HG03095 (cell line): ENCODE results near the gene APC2.
"Not testable (repeated sequence)": the region's sequence is repeated elsewhere in the genome, so short reads cannot be mapped to it uniquely, and the experiment has no call there.

Experiments used
- ATAC-seq: cut with Tn5 transposase; IDR thresholded peaks from one replicate; pipeline ENCODE4 v1.9.1; 2021; ENCODE audit warnings: moderate library complexity; ENCODE audit not compliant: unreplicated experiment

The APC2 gene

GRCh38 chr19:1474011-1474764, 24.3 kb downstream of the APC2 start:
- ATAC-seq, result no peak

GRCh38 chr19:1474765-1475351, 24.9 kb downstream of the APC2 start:
- ATAC-seq, result no peak

DNA sequence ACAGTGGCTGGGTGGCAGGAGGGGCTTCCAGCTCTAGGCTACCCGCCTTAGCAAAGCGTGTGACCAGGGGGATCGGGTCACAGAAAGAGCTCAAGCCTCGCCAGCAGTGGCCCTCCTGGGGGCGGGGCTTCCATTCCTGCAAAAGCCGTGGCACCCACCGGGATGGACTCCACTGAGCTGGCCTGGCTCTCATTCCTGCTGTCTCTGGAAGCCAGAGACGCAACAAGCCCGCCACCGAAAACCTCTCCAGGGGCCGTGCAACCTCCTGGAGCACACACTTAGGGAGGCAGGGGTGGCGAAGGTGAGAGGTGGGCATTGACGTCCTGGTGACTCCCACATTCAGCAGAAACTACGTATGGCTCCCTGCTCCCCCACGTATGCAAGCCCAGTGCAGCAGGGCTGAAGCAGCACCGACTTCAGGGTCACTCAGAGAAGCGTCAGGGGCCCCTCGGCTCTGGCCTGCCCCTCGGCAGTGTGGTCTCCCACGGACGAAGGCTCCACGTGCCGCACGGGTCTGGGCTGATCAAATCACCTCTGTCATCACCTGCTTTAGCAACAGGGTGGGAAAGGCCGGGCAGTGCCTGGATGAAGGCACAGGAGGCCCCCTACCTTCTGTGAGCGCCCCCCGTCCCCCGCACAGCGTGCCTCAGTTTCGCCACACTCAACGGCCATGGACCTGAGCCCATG, 26.0 kb downstream of the APC2 start:
- ATAC-seq, result no peak

- ATAC-seq, result not testable (repeated sequence)
Observed at GRCh38 chr19:1477056-1477455, 27.1 kb downstream of the APC2 start.

GRCh38 chr19:1478934-1479707, 29.2 kb downstream of the APC2 start, which contains the start of gene C19orf25:
Gene C19orf25, minus strand, starts transcription at chr19:1479215. Its CDS starts 312 bp downstream, at chr19:1478903.
- ATAC-seq, result peak; percentile 78

DNA sequence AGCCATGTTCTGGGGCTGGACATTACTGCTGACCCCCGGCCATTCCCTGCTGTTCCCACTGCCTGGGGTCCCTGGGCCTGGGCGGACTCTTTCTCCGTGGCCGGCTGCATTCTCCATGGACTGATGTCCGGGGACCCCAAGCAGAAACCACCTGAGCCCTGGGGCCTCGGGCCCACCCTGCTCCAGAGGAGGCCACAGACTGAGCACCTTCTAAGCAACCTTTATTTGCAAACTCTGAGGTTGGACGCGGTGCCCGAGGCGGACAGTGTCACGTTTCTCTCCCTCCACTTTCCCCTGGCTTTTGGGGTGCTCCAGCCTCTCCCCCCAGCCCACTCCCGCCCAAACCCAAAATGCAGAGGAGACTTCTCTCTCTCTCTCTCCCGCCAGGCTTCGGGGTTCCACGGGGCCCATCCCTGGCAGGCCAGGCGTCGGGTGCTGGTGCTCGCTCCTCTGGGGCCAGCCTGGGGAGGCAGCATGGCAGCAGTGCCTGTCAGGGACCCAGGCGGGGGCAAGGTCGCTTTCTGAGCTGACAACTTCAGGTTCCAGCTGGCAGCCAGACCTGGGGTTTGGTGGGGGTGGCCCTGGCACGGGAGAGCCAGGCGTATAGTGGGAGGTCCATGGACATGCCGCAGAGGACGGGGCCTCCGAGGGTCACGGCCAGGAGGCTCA, 31.4 kb downstream of the APC2 start:
- no peak for ATAC-seq

- ATAC-seq, result no peak
Observed at GRCh38 chr19:1481893-1482360, 32.0 kb downstream of the APC2 start.

DNA sequence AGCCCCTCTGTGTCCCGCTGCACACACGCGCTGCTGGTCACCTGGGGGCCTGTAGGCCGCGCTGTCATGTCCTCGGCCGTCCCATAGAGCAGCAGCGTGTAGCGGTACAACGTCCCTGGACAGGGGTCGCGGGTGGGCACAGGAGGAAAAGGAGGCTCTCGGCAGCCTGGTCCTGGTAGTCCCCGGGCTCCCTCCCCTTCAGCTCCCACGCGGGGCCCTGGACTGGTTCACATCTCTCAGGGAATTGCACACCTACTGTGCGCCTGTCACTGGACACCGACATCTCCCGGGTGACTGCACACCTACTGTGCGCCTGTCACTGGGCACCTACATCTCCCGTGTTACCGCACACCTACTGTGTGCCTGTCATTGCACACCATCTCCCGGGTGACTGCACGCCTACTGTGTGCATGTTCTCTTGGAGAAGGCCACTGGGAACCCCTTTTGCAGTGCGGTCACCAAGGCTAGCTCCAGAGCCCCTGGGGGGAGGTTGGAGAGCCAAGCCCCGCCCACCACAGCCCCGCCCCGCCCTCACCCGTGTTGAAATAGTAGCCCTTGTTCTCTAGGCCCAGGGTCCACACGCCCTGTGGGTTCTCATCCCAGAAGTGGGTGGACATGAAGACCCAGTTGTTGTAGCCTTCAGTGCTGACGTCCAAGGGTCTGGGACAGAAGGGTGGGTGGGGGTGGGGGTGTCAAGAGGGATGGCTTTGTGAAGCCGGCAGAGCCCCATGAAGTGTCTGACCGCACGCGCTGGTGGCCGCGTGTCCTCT, 32.6 kb downstream of the APC2 start:
- no peak for ATAC-seq

GRCh38 chr19:1483131-1483978, 33.4 kb downstream of the APC2 start:
- ATAC-seq, result no peak

DNA sequence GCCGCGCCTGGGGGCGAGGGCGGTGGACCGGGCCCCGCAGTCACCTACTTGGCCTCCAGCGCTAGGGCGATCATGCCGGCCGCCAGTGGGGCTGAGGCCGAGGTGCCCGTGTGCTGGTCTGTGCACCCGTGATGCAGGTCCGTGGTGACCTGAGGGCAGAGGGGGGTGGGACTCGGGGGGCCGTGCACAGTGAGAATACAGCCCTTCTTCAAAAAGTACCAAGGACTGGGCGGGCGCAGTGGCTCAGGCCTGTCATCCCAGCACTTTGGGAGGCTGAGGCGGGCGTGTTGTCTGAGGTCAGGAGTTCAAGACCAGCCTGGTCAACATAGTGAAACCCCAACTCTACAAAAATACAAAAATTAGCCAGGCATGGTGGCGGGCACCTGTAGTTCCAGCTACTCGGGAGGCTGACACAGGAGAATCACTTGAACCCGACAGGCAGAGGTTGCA, 34.1 kb downstream of the APC2 start:
- no peak for ATAC-seq

DNA sequence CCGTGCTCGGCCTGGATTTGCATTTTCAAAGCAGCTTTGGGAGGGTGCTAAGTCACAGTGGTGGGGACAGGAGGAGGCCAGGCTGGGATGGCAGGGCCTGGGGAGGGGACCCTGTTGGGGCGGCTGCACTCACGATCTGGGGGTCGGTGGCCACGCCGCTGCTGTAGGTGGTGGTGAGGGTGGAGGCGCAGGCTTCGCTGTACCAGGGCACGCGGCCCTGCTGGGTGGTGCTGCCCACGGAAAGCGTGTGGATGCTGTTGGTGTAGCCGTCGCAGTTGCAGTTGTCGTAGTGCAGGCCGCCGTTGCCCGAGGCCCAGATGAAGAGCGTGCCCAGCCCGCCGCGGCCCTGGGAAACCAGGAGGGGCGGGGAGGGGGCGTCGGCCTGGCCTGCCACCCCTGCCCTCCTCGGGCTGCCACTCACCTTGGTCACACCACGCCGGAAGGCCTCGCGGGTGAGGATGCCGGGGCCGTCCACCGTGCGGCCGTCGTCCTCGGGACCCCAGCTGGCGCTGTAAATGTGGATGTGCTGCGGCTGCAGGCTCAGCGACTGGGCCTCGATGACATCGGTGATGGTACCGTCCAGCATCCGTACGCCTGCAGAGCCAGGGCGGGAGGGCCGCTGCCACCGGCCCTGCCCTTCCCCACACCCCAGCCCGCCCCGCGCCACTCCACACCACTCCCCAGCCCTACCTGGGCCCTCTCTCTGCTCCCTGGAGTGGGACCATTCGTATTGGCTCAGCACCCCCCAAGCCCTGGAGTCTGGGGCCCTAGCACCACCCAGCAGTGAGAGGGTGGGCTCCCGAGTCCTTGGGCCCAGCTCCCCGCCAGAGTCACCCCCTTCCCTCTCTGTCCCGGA, 37.0 kb downstream of the APC2 start:
- no peak for ATAC-seq

GRCh38 chr19:1487576-1488281, 37.8 kb downstream of the APC2 start:
- no peak for ATAC-seq

GRCh38 chr19:1488282-1488601, 38.3 kb downstream of the APC2 start:
- no peak for ATAC-seq

GRCh38 chr19:1489463-1490310, 39.8 kb downstream of the APC2 start:
- no peak for ATAC-seq

GRCh38 chr19:1490311-1491113, 40.6 kb downstream of the APC2 start, which contains the start of gene PCSK4:
Gene PCSK4, minus strand, starts transcription at chr19:1490350. Its CDS starts 4 bp downstream, at chr19:1490346.
- peak; percentile 69 for ATAC-seq
